Astrocyte of the hippocampus (primary cell): ENCODE results near the gene ITPR1.

Experiments
- DNase-seq: peaks from one replicate; pipeline ENCODE4 v3.0.0; 2011; ENCODE audit warnings: low read depth, low spot score

The ITPR1 gene

DNA sequence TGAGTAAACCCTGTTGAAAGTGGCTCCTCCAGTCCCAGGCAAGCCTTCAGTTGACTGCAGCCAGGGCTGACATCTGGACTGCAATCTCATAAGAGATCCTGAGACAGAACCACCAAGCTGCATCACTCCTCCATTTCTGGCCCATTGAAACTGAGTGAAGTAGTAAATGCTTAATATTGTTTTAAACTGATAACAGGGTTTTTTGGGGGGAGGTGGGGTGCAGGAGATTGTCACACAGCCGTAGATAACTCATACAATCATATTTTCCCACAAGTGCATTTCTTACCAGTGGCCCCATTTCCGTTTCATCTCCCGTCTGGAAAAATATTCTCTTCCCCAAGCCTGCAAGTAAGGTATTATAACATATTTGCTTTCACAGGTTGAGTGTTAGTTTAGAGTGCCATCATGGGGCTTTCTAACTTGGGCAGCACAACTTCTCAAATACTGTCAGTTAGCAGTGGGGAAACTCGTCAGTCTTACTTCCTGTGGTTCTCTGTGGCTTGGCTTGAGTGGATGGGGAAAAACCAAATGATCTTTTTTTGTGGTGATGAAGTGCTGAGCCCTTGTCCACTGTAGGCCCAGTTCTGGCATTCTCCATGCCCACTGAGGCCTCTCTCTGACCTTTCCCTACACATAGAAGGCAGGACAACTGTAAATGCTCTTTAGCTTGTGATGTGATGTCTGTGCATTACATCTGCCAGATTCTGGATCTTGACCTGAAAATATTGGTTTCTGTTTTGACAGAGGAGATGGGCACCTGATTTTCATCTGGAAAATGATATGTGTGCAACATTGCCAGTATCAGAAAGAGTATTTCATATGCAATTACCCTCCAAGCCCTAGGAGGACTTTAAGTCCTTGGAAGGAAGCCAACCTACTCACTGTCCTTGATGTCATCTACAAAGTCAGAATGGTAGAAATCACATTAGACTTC lies 396.0 kb downstream of the ITPR1 start:
- DNase-seq: peak; percentile 24

GRCh38 chr3:4889896-4890295 lies 396.7 kb downstream of the ITPR1 start:
- DNase-seq: peak; percentile 56

DNA sequence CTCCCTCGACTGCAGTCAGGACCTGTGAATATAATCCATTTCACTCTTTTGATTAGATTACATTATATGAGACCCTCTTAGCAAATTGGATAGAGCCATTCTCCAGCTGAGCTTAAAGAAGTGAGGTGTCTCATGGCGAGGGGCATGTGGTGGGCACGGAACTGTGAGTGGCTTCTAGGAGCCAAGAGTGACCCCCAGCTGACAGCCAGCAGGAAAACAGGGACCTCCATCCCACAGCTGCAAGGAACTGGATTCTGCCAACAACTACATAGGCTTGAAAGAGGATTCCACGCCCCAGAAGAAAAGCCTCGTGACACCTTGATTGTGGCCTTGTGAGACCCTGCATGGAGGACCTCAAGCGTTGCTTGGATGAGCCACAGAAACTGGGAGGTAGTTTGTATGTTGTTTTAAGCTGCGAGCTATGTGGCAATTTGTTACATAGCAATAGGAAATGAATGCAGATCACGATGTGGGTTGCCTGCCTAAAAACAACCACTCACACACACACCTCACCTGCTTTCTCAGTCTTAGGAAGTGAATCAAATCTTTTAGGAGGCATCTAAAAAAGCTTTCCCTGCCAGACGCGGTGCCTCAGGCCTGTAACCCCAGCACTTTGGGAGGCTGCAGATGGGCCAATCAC lies 401.9 kb downstream of the ITPR1 start:
- DNase-seq: peak; percentile 12

GRCh38 chr3:4895838-4896237 lies 402.7 kb downstream of the ITPR1 start:
- DNase-seq: peak; percentile 37
